Tibial nerve (tissue), 4 donors: ENCODE results near the gene BBC3.

ENCODE experiments used
- CTCF ChIP-seq, 5 experiments: fragments of 200-600 bp in 3 of 5; fragments of 450-650 bp in 2 of 5; sonication (generic) in 3 of 5; IDR thresholded peaks; one replicate each; pipeline ENCODE4 v1.5.1; 2016 to 2019; ENCODE audit warnings: antibody characterized with exemption in 5 of 5, mild to moderate bottlenecking in 3 of 5, moderate library complexity in 2 of 5
- EP300 ChIP-seq, 2 donors: sonication (generic); formaldehyde crosslinking; IDR thresholded peaks; one replicate each; pipeline ENCODE4 v1.6.1; 2017; ENCODE audit warnings: antibody characterized with exemption in 2 of 2, mild to moderate bottlenecking in 1 of 2
- POLR2A ChIP-seq, 2 donors: fragments of 450-650 bp; IDR thresholded peaks; one replicate each; pipeline ENCODE4 v1.6.1; 2017; ENCODE audit warnings: antibody characterized with exemption in 2 of 2, mild to moderate bottlenecking in 2 of 2, moderate library complexity in 2 of 2

GRCh38 chr19:47268028-47268427 lies 37.0 kb upstream of the BBC3 start:
- TF ChIP-seq CTCF (IDR thresholded peaks at IDR 0.05) (no peak), POLR2A (IDR thresholded peaks at IDR 0.05) (no peak), EP300 (IDR thresholded peaks at IDR 0.05) (no peak)
